Measurements from ENCODE around the gene TIAL1.
"Not testable (repeated sequence)": the region's sequence is repeated elsewhere in the genome, so short reads cannot be mapped to it uniquely, and the experiment has no call there.

The TIAL1 gene

GRCh38 chr10:119613741-119614140 lies 17.0 kb upstream of the TIAL1 start:
- no peak for DNase-seq

GRCh38 chr10:119611433-119611832 lies 14.7 kb upstream of the TIAL1 start:
- no peak for DNase-seq

- no peak for DNase-seq
Observed at GRCh38 chr10:119609516-119609915, 12.8 kb upstream of the TIAL1 start.

- DNase-seq: peak in 8 of 14 donors; percentile 7 to 62 (median 14)
Observed at GRCh38 chr10:119608316-119609155, 11.8 kb upstream of the TIAL1 start.

- DNase-seq: no peak
Observed at GRCh38 chr10:119604468-119604867, 7.7 kb upstream of the TIAL1 start.

GRCh38 chr10:119602241-119603095 lies 5.7 kb upstream of the TIAL1 start:
- DNase-seq: no peak

- no peak for DNase-seq
Observed at GRCh38 chr10:119598397-119598796, 1.6 kb upstream of the TIAL1 start.

GRCh38 chr10:119597405-119598186 lies 832 bp upstream of the TIAL1 start:
- no peak for DNase-seq

GRCh38 chr10:119595676-119596515 lies 868 bp downstream of the TIAL1 start:
- peak in 12 of 14 donors; percentile 15 to 80 (median 60) for DNase-seq

- no peak for DNase-seq
Observed at GRCh38 chr10:119595134-119595675, 1.6 kb downstream of the TIAL1 start.

GRCh38 chr10:119588071-119588470 lies 8.7 kb downstream of the TIAL1 start:
- no peak for DNase-seq

GRCh38 chr10:119578355-119578754 lies 18.4 kb downstream of the TIAL1 start:
- no peak for DNase-seq

GRCh38 chr10:119575991-119576390 lies 20.8 kb downstream of the TIAL1 start:
- no peak for DNase-seq

- no peak for DNase-seq
Observed at GRCh38 chr10:119575506-119575905, 21.3 kb downstream of the TIAL1 start.

- DNase-seq: no peak
Observed at GRCh38 chr10:119567978-119568377, 28.8 kb downstream of the TIAL1 start.

- DNase-seq: no peak
Observed at GRCh38 chr10:119562097-119562496, 34.7 kb downstream of the TIAL1 start.

GRCh38 chr10:119559511-119559910 lies 37.3 kb downstream of the TIAL1 start:
- DNase-seq: not testable (repeated sequence)

GRCh38 chr10:119556081-119556480 lies 40.7 kb downstream of the TIAL1 start:
- not testable (repeated sequence) for DNase-seq

- no peak for DNase-seq
Observed at GRCh38 chr10:119555178-119555784, 41.5 kb downstream of the TIAL1 start.

- DNase-seq: no peak
Observed at GRCh38 chr10:119550827-119551226, 45.9 kb downstream of the TIAL1 start.

All from C1 segment of cervical spinal cord (tissue), 14 donors.